HG03432 (cell line): ENCODE measurements around the gene MIA2.

Experiments used
- ATAC-seq: cut with Tn5 transposase; IDR thresholded peaks from one replicate; pipeline ENCODE4 v1.9.1; 2021; ENCODE audit warnings: mild to moderate bottlenecking, moderate library complexity; ENCODE audit not compliant: unreplicated experiment

The MIA2 gene

GRCh38 chr14:39383026-39383660, 149.4 kb downstream of the MIA2 start:
- ATAC-seq = peak; percentile 82

DNA sequence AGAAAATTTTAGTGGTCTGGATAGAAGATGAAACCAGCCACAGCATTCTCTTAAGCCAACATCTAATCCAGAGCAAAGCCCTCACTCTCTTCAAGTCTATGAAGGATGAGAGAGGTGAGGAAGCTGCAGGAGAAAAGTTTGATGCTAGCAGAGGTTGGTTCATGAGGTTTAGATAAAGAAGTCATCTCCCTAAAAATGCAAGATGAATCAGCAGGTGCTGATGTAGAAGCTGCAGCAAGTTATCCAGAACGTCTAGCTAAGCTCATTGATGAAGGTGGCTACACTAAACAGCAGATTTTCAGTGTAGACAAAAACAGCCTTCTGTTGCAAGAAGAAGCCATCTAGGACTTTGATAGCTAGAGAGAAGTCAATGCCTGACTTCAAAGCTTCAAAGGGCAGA, 150.0 kb downstream of the MIA2 start:
- ATAC-seq = no peak

- no peak for ATAC-seq
Measured at GRCh38 chr14:39384177-39384576, 150.5 kb downstream of the MIA2 start.

GRCh38 chr14:39393289-39393688, 159.6 kb downstream of the MIA2 start:
- no peak for ATAC-seq

GRCh38 chr14:39395555-39396254, 162.0 kb downstream of the MIA2 start:
- no peak for ATAC-seq

- no peak for ATAC-seq
Measured at GRCh38 chr14:39396448-39396847, 162.7 kb downstream of the MIA2 start.

GRCh38 chr14:39398382-39398781, 164.7 kb downstream of the MIA2 start:
- ATAC-seq = no peak

DNA sequence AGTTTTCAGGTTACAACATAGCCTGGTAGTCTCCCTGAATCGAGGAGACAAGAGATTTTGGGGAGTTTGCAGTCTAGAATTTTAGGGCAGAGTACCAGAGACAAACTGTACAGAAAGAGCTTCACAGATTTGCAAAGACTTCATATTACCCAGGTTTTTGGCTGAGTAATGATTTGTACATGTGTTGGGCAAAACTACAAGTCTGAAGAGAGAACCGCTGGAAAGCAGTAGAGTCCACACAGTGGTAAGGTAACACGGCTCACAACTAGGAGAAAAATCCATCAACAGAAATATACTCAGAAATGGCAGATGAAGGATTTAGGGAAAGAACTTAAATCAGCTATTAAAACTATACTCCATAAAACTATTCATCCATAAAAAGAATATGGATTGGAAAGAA, 172.8 kb downstream of the MIA2 start:
- no peak for ATAC-seq

GRCh38 chr14:39416072-39416471, 182.4 kb downstream of the MIA2 start:
- ATAC-seq = no peak

- ATAC-seq = no peak
Measured at GRCh38 chr14:39417014-39417413, 183.3 kb downstream of the MIA2 start.

GRCh38 chr14:39419272-39419671, 185.6 kb downstream of the MIA2 start:
- no peak for ATAC-seq

GRCh38 chr14:39422243-39422642, 188.5 kb downstream of the MIA2 start:
- no peak for ATAC-seq

GRCh38 chr14:39423793-39424192, 190.1 kb downstream of the MIA2 start:
- no peak for ATAC-seq

GRCh38 chr14:39425947-39426346, 192.2 kb downstream of the MIA2 start:
- no peak for ATAC-seq

DNA sequence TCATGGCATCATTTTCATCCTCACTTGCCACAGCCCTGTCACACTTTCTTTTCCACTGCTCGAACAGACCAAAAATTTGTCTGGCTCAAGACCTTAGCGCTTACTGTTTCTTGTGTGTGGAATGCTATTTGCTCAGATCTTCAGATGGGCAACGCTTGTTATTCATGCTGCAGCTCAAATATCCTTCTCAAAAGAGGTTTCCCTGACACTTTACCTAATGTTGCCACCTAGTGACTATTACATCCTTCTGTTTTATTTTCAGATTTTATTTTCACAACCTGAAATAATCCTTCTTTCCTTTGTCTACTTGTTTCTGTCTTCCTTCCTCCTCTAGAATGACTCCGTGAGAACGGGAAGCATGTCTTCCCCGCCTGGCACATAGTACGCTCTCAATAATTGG, 192.9 kb downstream of the MIA2 start:
- ATAC-seq = no peak

- no peak for ATAC-seq
Measured at GRCh38 chr14:39428118-39428517, 194.4 kb downstream of the MIA2 start.

- no peak for ATAC-seq
Measured at GRCh38 chr14:39430762-39431415, 197.2 kb downstream of the MIA2 start.

- peak; percentile 19 for ATAC-seq
Measured at GRCh38 chr14:39431416-39432178, 197.9 kb downstream of the MIA2 start.

DNA sequence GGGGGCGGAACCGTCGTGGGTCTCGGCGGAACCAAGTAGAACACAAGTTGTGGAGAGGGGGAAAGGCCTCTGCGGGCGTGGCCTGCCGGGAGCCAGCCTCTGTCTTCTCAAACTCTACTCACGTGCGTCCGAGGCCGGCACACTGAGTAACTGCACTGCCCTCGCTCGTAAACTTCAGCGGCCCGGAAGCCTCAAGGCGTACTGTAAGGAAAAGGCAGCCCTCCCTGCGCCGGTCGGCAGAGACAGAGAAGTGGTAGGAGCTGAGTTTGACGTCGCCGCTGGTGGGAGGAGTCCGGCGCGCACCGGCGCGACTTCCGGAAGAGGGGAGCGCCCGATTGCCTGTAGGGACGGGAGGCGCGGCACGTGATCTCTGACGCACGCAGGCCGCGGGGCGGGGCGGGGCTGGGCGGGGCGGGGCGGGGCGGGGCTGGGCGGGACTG, 198.5 kb downstream of the MIA2 start, which contains the start of gene FBXO33:
Gene FBXO33, minus strand, starts transcription at position 255 of the 440 bp plus-strand sequence. CDS start 271 bp downstream, outside the sequence.
- ATAC-seq = peak; percentile 88

DNA sequence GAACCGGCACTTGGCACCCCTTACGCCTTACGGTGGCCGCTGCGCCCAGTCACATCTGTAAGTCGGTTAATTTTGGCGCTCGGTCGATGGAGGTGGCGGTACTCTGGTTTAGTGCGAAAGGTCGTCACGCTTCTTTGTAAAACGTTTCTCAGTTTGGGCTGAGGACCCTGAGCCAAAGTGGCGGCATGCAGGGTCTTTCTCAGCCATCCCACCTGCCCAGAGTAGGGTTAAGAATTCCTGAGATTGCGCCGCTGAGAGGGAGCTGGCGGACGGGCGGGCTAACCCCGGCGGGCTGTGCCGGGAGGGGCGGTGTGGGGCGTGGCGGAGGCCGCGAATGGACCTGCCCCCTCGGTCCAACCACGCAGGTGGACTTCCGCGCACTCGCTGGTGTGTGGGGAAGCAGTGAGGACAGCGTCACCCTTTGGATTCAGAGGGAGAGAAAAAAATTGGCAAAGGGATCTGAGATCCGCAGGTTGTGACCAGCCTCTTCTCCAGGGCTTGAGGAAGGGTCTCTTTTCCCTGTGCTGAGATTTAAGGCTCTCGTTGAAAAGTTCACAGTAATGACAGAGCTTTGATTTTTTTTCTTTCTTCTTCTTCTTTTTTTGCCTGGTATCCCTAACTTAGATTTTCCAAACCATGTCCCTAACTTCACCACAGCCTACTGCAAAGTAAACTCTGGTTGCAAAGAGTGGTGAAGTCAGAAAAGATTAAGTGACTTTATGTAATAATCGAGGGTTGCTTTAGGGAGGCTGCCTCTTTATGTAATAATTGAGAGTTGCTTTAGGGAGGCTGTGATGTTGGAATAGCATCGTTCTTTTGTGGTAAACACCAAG, 199.1 kb downstream of the MIA2 start:
- ATAC-seq = peak; percentile 73
